Measurements from ENCODE around the gene LARP6. TPM values are rescaled to one million over a fixed set of nuclear protein-coding genes. Genes with fewer than 3 reads are reported as not detected.

The LARP6 gene
- polyA plus RNA-seq (36.5 to 72.9 TPM (median 66.1 TPM) in 3 replicates), polyA minus RNA-seq (13.6 to 32.4 TPM (median 25.3 TPM) in 3 replicates)
- 17.7 TPM for polyA plus RNA-seq (2011; ENCODE audit: low read depth)
- polyA plus RNA-seq (2011; cell fraction: cytosol; rRNA removed): 49.2 and 50.8 TPM in 2 replicates
- 25.6 and 28.6 TPM in 2 replicates for polyA plus RNA-seq (2011; cell fraction: nucleus; rRNA removed)
- 19.8 and 46.5 TPM in 2 replicates for polyA plus RNA-seq (2012; ENCODE audit: low replicate concordance)
- polyA minus RNA-seq (2011; cell fraction: cytosol; rRNA and poly(A)+ RNA removed): 23.6 TPM
- 7.1 TPM in 2 replicates for polyA minus RNA-seq (2011; cell fraction: nucleus; rRNA and poly(A)+ RNA removed)

GRCh38 chr15:70853973-70854665, at the start of gene LARP6:
Gene LARP6, minus strand, starts transcription at chr15:70854157. Its CDS starts 69 bp downstream, at chr15:70854088.
- H3K27me3 ChIP-seq (ENCODE audit: control insufficient read depth, extremely low read depth, insufficient read depth, low read length): no peaks in the 10 kb centered on the region
- H3K9me1 ChIP-seq (ENCODE audit: control insufficient read depth, extremely low read depth, insufficient read depth, low read length): no peaks in the 10 kb centered on the region
- DNase-seq (ENCODE audit: low read depth, low spot score): no peak
- peak within 1 kb of the TSS; percentile 84 for H2AFZ ChIP-seq (ENCODE audit: control insufficient read depth, low read length)
- peak within 1 kb of the TSS; percentile 92 for H3K9ac ChIP-seq (ENCODE audit: control insufficient read depth, extremely low read depth, insufficient read depth, low read length)
- H3K36me3 ChIP-seq (ENCODE audit: control insufficient read depth in 2 of 2, extremely low read depth in 1 of 2, insufficient read depth in 2 of 2, low read length in 2 of 2): peaks cover 6 to 7% of the 10 kb centered on the region in 2 experiments
- H3K4me2 ChIP-seq (ENCODE audit: control insufficient read depth, extremely low read depth, insufficient read depth, low read depth, low read length): peak within 1 kb of the TSS; percentile 87
- no peaks in the 10 kb centered on the region for H3K9me3 ChIP-seq (ENCODE audit: control insufficient read depth, low read depth, low read length)
- dilution Hi-C loops (cut with MboI; ENCODE audit: extremely low pct_ligation_motif_present, low sequenced_read_pairs): no loop called here
- FAIRE-seq: no peak
- peak within 1 kb of the TSS; percentile 82 for H3K27ac ChIP-seq (ENCODE audit: control insufficient read depth, insufficient read depth, low read length)
- peaks cover 36% of the 10 kb centered on the region for H3K4me1 ChIP-seq (ENCODE audit: control insufficient read depth, extremely low read depth, insufficient read depth, low read length)
- H3K79me2 ChIP-seq (ENCODE audit: control insufficient read depth, insufficient read depth, low read length): peaks cover 5% of the 10 kb centered on the region
- no peaks in the 10 kb centered on the region for H4K20me1 ChIP-seq (ENCODE audit: control insufficient read depth, extremely low read depth, insufficient read depth, low read length)
- peak within 1 kb of the TSS; percentile 60 to 94 (median 80) for H3K4me3 ChIP-seq (ENCODE audit: control insufficient read depth in 2 of 3, extremely low read depth in 1 of 3, insufficient read depth in 2 of 3, low read depth in 1 of 3, low read length in 3 of 3)
- TF ChIP-seq, protein P1, sequence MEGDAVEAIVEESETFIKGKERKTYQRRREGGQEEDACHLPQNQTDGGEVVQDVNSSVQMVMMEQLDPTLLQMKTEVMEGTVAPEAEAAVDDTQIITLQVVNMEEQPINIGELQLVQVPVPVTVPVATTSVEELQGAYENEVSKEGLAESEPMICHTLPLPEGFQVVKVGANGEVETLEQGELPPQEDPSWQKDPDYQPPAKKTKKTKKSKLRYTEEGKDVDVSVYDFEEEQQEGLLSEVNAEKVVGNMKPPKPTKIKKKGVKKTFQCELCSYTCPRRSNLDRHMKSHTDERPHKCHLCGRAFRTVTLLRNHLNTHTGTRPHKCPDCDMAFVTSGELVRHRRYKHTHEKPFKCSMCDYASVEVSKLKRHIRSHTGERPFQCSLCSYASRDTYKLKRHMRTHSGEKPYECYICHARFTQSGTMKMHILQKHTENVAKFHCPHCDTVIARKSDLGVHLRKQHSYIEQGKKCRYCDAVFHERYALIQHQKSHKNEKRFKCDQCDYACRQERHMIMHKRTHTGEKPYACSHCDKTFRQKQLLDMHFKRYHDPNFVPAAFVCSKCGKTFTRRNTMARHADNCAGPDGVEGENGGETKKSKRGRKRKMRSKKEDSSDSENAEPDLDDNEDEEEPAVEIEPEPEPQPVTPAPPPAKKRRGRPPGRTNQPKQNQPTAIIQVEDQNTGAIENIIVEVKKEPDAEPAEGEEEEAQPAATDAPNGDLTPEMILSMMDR (optimal IDR thresholded peaks at IDR 0.05 in 1 of 3, IDR thresholded peaks at IDR 0.05 in 1 of 3, conservative IDR thresholded peaks at IDR 0.05 in 1 of 3; ENCODE audit: extremely low read depth in 1 of 3, insufficient read depth in 2 of 3, low read length in 3 of 3): no peak
- TF ChIP-seq EZH2 (IDR thresholded peaks at IDR 0.05; ENCODE audit: low read length): no peak

DNA sequence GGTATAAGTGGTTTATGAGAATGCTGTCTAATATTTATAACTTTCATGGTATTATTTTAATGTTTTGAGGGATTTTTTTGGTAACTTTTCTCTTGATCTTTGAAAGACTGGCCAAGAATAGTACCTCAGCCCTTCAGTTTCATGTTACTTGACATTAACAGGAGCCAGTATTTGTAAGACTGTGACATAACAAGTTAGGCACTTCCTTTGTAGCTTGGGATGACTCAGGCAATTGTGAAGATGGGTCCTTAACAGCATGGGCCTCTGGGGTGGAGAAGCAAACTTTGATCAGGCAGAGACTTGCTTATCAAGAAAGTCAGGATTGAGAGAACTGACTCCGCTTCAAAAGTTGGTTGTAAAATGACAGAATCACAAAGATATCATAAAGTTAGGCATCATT, 48.1 kb upstream of the LARP6 start:
- DNase-seq (ENCODE audit: low read depth, low spot score): peak; percentile 68

More for the DNA sequence above, 48.1 kb upstream of the LARP6 start:
- H3K36me3 ChIP-seq (ENCODE audit: control insufficient read depth in 2 of 2, extremely low read depth in 1 of 2, insufficient read depth in 2 of 2, low read length in 2 of 2): no peaks in the 10 kb centered on the region
- H2AFZ ChIP-seq (ENCODE audit: control insufficient read depth, low read length): peak overlapping the region; percentile 97
- dilution Hi-C loops (cut with MboI; ENCODE audit: extremely low pct_ligation_motif_present, low sequenced_read_pairs): no loop called here
- peak overlapping the region; percentile 76 for H3K4me2 ChIP-seq (ENCODE audit: control insufficient read depth, extremely low read depth, insufficient read depth, low read depth, low read length)
- peaks cover 18% of the 10 kb centered on the region for H3K4me1 ChIP-seq (ENCODE audit: control insufficient read depth, extremely low read depth, insufficient read depth, low read length)
- H3K27me3 ChIP-seq (ENCODE audit: control insufficient read depth, extremely low read depth, insufficient read depth, low read length): no peaks in the 10 kb centered on the region
- H3K27ac ChIP-seq (ENCODE audit: control insufficient read depth, insufficient read depth, low read length): peak overlapping the region; percentile 79
- no peaks in the 10 kb centered on the region for H3K9me3 ChIP-seq (ENCODE audit: control insufficient read depth, low read depth, low read length)
- H3K9me1 ChIP-seq (ENCODE audit: control insufficient read depth, extremely low read depth, insufficient read depth, low read length): no peaks in the 10 kb centered on the region
- H4K20me1 ChIP-seq (ENCODE audit: control insufficient read depth, extremely low read depth, insufficient read depth, low read length): no peaks in the 10 kb centered on the region
- FAIRE-seq: peak; percentile 100
- no peak for TF ChIP-seq EZH2 (IDR thresholded peaks at IDR 0.05; ENCODE audit: low read length)
- TF ChIP-seq, protein P1 (optimal IDR thresholded peaks at IDR 0.05 in 1 of 3, IDR thresholded peaks at IDR 0.05 in 1 of 3, conservative IDR thresholded peaks at IDR 0.05 in 1 of 3; ENCODE audit: extremely low read depth in 1 of 3, insufficient read depth in 2 of 3, low read length in 3 of 3): no peak
- peak overlapping the region in 1 of 3 experiments; percentile 37 for H3K4me3 ChIP-seq (ENCODE audit: control insufficient read depth in 2 of 3, extremely low read depth in 1 of 3, insufficient read depth in 2 of 3, low read depth in 1 of 3, low read length in 3 of 3)
- H3K9ac ChIP-seq (ENCODE audit: control insufficient read depth, extremely low read depth, insufficient read depth, low read length): no peak overlapping the region
- no peaks in the 10 kb centered on the region for H3K79me2 ChIP-seq (ENCODE audit: control insufficient read depth, insufficient read depth, low read length)

Data from keratinocyte (primary cell).